Coronary artery (tissue), 2 donors: ENCODE data around the gene SPOCK3.
"Not testable (repeated sequence)": the region's sequence is repeated elsewhere in the genome, so short reads cannot be mapped to it uniquely, and the experiment has no call there.

Experiments used
- DNase-seq: peaks from one replicate; pipeline ENCODE4 v3.0.0-alpha.2; 2017; ENCODE audit warnings: low spot score
- H3K27ac ChIP-seq, 2 donors: fragments of 200-600 bp; sonication (generic); one replicate each; pipeline ENCODE4 v1.5.1; 2016 to 2019
- H3K4me3 ChIP-seq: fragments of 200-600 bp; sonication (generic); 2 replicates; pipeline ENCODE4 v1.5.1; 2016; ENCODE audit warnings: mild to moderate bottlenecking, moderate library complexity
- CTCF ChIP-seq: fragments of 200-600 bp; sonication (generic); IDR thresholded peaks from one replicate; pipeline ENCODE4 v1.5.1; 2019; ENCODE audit warnings: antibody characterized with exemption

Gene SPOCK3

DNA sequence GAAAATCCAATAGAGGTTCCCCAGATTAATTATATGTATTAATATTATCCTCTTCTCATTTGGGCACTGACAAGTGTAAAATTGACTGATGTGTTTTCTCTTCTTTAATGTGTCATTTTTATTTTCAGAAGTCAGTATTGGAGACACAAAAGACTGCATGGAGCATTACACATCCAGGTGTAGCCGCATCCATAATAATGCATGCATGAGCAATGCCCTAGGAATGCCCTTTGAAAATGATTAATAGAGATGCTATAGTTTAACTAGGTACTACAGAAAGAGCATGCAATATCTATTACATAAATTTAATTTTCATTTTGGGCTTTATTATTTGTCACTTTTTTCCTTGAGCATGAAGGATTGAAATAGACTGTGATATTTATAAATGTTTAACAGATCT lies 509.9 kb downstream of the SPOCK3 start:
- H3K27ac ChIP-seq: no peak overlapping the region
- no peak for TF ChIP-seq CTCF

GRCh38 chr4:166723532-166724140 lies 510.7 kb downstream of the SPOCK3 start:
- no peak overlapping the region for H3K27ac ChIP-seq

More for the DNA sequence above, 509.9 kb downstream of the SPOCK3 start:
- DNase-seq: no peak
- no peak overlapping the region for H3K4me3 ChIP-seq

GRCh38 chr4:166715748-166716713 lies 518.3 kb downstream of the SPOCK3 start:
- H3K27ac ChIP-seq, H3K4me3 ChIP-seq, DNase-seq: not testable (repeated sequence)

More at GRCh38 chr4:166723532-166724140, 510.7 kb downstream of the SPOCK3 start:
- DNase-seq: no peak
- TF ChIP-seq CTCF: no peak
- no peak overlapping the region for H3K4me3 ChIP-seq

DNA sequence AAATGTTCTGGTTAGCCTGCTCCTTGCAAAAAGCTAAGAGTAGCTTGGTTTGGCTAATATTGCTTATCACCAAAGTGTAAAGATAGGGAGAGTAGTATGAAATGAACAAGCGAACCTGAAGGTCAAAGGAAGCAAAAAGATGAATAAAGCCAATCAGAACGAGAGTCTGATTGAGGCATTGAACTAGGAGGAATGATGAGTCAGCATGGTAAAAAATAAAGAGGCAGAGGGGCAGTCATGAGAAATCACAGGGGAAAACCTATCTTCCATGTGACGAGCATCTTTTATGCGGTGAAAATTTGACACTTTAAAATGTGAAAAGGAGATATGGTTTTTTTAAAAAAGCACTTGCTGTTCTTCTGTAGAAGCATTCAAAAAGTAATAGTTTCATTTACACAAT lies 533.7 kb downstream of the SPOCK3 start:
- no peak for DNase-seq
- Histone ChIP-seq H3K27ac (no peak overlapping the region), H3K4me3 (no peak overlapping the region)
- TF ChIP-seq CTCF: no peak

DNA sequence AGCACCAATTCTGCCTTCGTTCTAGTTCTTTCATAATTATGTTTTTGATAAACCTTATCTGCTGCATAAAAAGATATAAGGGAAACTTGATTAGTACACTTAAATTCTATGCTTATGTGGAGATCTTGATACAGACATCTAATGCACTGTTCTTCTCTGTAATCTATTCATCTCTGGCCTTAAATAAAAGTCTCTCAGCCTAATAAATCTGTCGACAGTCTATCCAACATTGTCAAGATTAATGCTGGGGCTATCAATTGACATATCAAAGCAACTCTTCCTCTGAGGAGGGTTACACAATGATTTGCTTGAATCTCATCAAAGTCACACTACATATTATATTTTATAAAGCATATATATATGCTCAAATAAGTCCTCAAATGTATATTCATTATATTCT lies 545.5 kb downstream of the SPOCK3 start:
- TF ChIP-seq CTCF: no peak
- H3K4me3 ChIP-seq: no peak overlapping the region
- no peak overlapping the region for H3K27ac ChIP-seq
- DNase-seq: no peak

DNA sequence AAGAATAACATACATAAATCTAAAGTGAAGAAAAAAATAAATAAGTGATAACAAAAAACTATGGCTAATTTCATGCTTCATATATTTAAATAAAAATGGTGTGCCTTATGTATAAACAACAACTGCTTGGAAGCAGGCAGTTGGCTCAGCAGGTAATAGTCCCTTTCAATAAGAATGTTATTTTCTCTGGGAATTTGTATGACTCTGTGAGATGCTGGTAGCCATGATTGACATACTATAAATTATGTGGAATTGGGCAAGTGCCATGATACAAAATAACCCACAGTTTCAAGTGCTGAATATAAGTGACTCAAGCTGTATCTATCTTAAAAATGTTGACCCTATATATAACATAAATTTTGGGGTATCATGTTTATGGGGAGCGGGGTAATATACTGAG lies 546.5 kb downstream of the SPOCK3 start:
- Histone ChIP-seq H3K4me3 (no peak overlapping the region), H3K27ac (no peak overlapping the region)
- no peak for DNase-seq
- TF ChIP-seq CTCF: no peak
